GM06990 (cell line): ENCODE measurements around the gene NKAIN2.

Experiments used
- DNase-seq: peaks from one replicate; pipeline ENCODE4 v3.0.0-alpha.2; 2011; ENCODE audit not compliant: insufficient read length; ENCODE audit errors: extremely low read depth
- H3K27me3 ChIP-seq: replicated peaks from 2 replicates; pipeline ENCODE4 v1.6.0; 2011; ENCODE audit warnings: low read length; ENCODE audit not compliant: control insufficient read depth, insufficient read depth
- H3K36me3 ChIP-seq: 2 replicates; pipeline ENCODE4 v1.5.1; 2011; ENCODE audit warnings: low read length; ENCODE audit not compliant: control insufficient read depth, insufficient read depth
- H3K4me3 ChIP-seq: replicated peaks from 2 replicates; pipeline ENCODE4 v1.5.1; 2011; ENCODE audit warnings: low read depth, mild to moderate bottlenecking, control low read depth, low read length
- CTCF ChIP-seq: IDR thresholded peaks from 2 replicates; pipeline ENCODE4 v1.5.1; 2011; ENCODE audit warnings: low read length, control low read depth, mild to moderate bottlenecking, inconsistent platforms; ENCODE audit not compliant: insufficient read depth, poor library complexity, severe bottlenecking

Gene NKAIN2

GRCh38 chr6:124078169-124078568 is 274.5 kb downstream of the NKAIN2 start:
- no peaks in the 10 kb centered on the region for H3K36me3 ChIP-seq
- TF ChIP-seq CTCF = no peak
- no peaks in the 10 kb centered on the region for H3K27me3 ChIP-seq
- no peak overlapping the region for H3K4me3 ChIP-seq
- DNase-seq = no peak

GRCh38 chr6:124080483-124080882 is 276.8 kb downstream of the NKAIN2 start:
- no peak for TF ChIP-seq CTCF
- Histone ChIP-seq H3K27me3 (no peaks in the 10 kb centered on the region), H3K36me3 (no peaks in the 10 kb centered on the region), H3K4me3 (no peak overlapping the region)
- DNase-seq = no peak

DNA sequence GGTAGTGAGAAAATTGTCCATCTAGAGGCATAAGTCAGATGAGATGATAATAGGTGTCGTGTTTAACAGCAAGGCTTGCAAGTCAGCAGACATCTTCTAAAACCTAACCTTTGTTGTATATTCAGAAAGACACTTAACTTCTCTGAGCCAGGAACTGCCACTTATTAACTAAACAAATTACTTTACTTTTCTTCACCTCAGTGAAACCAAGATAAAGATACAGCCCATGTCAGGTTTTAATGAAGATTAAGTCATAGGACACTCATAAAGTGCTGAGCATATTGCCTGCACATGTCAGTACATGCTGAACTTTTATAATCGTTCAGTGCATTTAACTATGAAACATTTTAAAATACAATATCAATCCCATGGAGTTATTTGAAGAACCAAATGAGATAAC is 286.8 kb downstream of the NKAIN2 start:
- Histone ChIP-seq H3K4me3 (no peak overlapping the region), H3K36me3 (no peaks in the 10 kb centered on the region), H3K27me3 (no peaks in the 10 kb centered on the region)
- TF ChIP-seq CTCF = no peak
- DNase-seq = no peak

DNA sequence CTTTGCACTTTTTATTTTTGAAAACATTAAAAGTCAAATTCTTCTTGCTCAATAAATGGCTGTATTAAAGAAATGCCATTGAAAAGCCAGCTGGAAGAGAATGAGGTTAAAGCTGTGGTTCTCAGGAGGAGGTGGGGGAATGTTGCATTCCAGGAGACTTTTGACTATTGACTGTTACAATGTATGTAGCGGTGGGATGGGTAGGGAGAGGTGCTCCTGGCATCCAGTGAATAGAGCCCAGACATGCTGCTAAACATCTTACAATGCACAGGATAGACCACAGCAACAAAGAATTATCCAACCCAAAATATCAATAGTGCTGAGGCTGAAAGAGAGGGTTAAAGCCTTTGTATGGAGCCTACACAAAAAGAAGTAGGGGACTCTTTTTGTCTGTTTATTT is 295.9 kb downstream of the NKAIN2 start:
- H3K36me3 ChIP-seq = no peaks in the 10 kb centered on the region

GRCh38 chr6:124110514-124110913 is 306.8 kb downstream of the NKAIN2 start:
- TF ChIP-seq CTCF = no peak
- Histone ChIP-seq H3K4me3 (no peak overlapping the region), H3K36me3 (no peaks in the 10 kb centered on the region), H3K27me3 (no peaks in the 10 kb centered on the region)
- no peak for DNase-seq

More for the DNA sequence above, 295.9 kb downstream of the NKAIN2 start:
- Histone ChIP-seq H3K4me3 (no peak overlapping the region), H3K27me3 (no peaks in the 10 kb centered on the region)
- no peak for TF ChIP-seq CTCF
- no peak for DNase-seq

GRCh38 chr6:124119596-124119995 is 315.9 kb downstream of the NKAIN2 start:
- Histone ChIP-seq H3K27me3 (no peaks in the 10 kb centered on the region), H3K4me3 (no peak overlapping the region), H3K36me3 (no peaks in the 10 kb centered on the region)
- no peak for TF ChIP-seq CTCF
- DNase-seq = no peak
